CD4-positive, alpha-beta T cell (primary cell): ENCODE data around the gene IRF5. TPM values are rescaled to one million over a fixed set of nuclear protein-coding genes. Genes with fewer than 3 reads are reported as not detected.

Source experiments
- ATAC-seq: fragments of 200-7000 bp; cut with Tn5 transposase; one replicate; pipeline ENCODE4 v1.10.0; 2022; ENCODE audit warnings: mild to moderate bottlenecking; ENCODE audit not compliant: poor library complexity
- CTCF ChIA-PET: fragments of 350-600 bp; sonication (Branson Sonifier 250); formaldehyde crosslinking; loops from one replicate; lab custom pipeline; 2021; ENCODE audit warnings: antibody characterized with exemption, inconsistent platforms; lab: Charles Lee
- POLR2A ChIA-PET: fragments of 350-600 bp; sonication (Branson Sonifier 250); formaldehyde crosslinking; loops from one replicate; lab custom pipeline; 2021; ENCODE audit warnings: antibody characterized with exemption, inconsistent platforms; lab: Charles Lee
- DNase-seq, 14 experiments: peaks; one replicate each; pipeline ENCODE4 v3.0.0-alpha.2; 2013 to 2020; ENCODE audit warnings: mixed read lengths in 2 of 14
- H3K27ac ChIP-seq, 2 donors: one replicate each; pipeline versions ENCODE4 v1.5.1 to v1.7.0; 2013; ENCODE audit warnings: low read length in 2 of 2, low read depth in 1 of 2, mild to moderate bottlenecking in 1 of 2
- H3K27me3 ChIP-seq, 2 experiments: 1 replicate in 1 of 2; 2 replicates in 1 of 2; pipeline versions ENCODE4 v1.6.1 to v1.7.0; 2013; ENCODE audit warnings: low read length in 2 of 2, control low read depth in 1 of 2, mild to moderate bottlenecking in 1 of 2, moderate library complexity in 1 of 2; ENCODE audit not compliant: insufficient read depth in 2 of 2, control insufficient read depth in 1 of 2
- H3K36me3 ChIP-seq: one replicate; pipeline ENCODE4 v1.6.1; 2013; ENCODE audit warnings: low read length, control low read depth; ENCODE audit not compliant: insufficient read depth
- H3K4me1 ChIP-seq: one replicate; pipeline ENCODE4 v1.6.1; 2013; ENCODE audit warnings: low read length, control low read depth; ENCODE audit not compliant: insufficient read depth
- H3K4me3 ChIP-seq: one replicate; pipeline ENCODE4 v1.5.1; 2013; ENCODE audit warnings: mild to moderate bottlenecking, low read length, moderate library complexity
- H3K9me3 ChIP-seq, 2 experiments: 1 replicate in 1 of 2; 2 replicates in 1 of 2; pipeline versions ENCODE4 v1.6.1 to v1.7.0; 2013; ENCODE audit warnings: low read length in 2 of 2, mild to moderate bottlenecking in 2 of 2, control low read depth in 1 of 2, moderate library complexity in 1 of 2; ENCODE audit not compliant: control insufficient read depth in 1 of 2, insufficient read depth in 1 of 2
- H3K27ac Mint-ChIP-seq: one replicate; pipeline ENCODE4 v1.8.0; 2020; ENCODE audit warnings: mixed read lengths
- H3K27me3 Mint-ChIP-seq: one replicate; pipeline ENCODE4 v1.8.0; 2021; ENCODE audit warnings: mixed read lengths
- H3K36me3 Mint-ChIP-seq: one replicate; pipeline ENCODE4 v1.8.0; 2021; ENCODE audit warnings: low read depth, mixed read lengths
- H3K4me1 Mint-ChIP-seq: one replicate; pipeline ENCODE4 v1.8.0; 2021; ENCODE audit warnings: low read depth, mixed read lengths
- H3K4me3 Mint-ChIP-seq: one replicate; pipeline ENCODE4 v1.8.0; 2020; ENCODE audit warnings: mild to moderate bottlenecking, mixed read lengths
- H3K9me3 Mint-ChIP-seq: one replicate; pipeline ENCODE4 v1.8.0; 2020; ENCODE audit warnings: mixed read lengths
- intact Hi-C, 2 experiments: fragments of 100-400 bp; cut with DNase I in 1 of 2; cut with micrococcal nuclease in 1 of 2; formaldehyde crosslinking; loops; one replicate each; pipeline versions ENCODE4 v1.15.1 to v1.9.0; 2023 to 2025; cut with DNase I, micrococcal nuclease
- total RNA-seq, 174 experiments: library from RNA in 2 of 174; stranded (reverse) in 2 of 174; gene quantifications; one replicate each; pipeline ENCODE4 v1.2.3 and lab custom pipeline; 2021 to 2026
- TF ChIP-seq, protein P1 (sequence below): fragments of 200-600 bp; IDR thresholded peaks from one replicate; pipeline ENCODE4 v1.8.0; 2022; ENCODE audit warnings: antibody characterized with exemption, mild to moderate bottlenecking

IRF5 gene
- total RNA-seq, 2 experiments from 2014 or later, result 1.7 to 1.8 TPM

DNA sequence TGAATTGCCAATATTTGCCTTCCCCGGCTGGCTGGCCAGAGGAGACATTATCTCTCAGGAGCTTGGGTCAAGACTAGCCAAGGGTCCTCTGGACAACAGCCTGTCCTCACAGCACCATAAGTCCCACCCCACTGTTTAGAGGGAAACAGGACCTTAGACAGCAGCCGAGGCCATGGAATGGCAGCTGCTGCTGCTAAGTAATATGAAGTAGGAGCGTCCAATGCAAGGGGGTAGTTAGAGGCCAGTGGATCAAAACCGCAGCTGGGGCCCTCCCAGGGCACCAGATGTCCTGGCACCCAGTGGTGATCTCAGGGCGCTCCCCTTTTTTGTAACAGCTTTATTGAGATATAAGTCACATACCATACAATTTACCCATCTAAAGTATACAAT, 14.3 kb upstream of the IRF5 start:
- TF ChIP-seq, protein P1, sequence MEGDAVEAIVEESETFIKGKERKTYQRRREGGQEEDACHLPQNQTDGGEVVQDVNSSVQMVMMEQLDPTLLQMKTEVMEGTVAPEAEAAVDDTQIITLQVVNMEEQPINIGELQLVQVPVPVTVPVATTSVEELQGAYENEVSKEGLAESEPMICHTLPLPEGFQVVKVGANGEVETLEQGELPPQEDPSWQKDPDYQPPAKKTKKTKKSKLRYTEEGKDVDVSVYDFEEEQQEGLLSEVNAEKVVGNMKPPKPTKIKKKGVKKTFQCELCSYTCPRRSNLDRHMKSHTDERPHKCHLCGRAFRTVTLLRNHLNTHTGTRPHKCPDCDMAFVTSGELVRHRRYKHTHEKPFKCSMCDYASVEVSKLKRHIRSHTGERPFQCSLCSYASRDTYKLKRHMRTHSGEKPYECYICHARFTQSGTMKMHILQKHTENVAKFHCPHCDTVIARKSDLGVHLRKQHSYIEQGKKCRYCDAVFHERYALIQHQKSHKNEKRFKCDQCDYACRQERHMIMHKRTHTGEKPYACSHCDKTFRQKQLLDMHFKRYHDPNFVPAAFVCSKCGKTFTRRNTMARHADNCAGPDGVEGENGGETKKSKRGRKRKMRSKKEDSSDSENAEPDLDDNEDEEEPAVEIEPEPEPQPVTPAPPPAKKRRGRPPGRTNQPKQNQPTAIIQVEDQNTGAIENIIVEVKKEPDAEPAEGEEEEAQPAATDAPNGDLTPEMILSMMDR, result no peak
- intact Hi-C loops, result no loop called here
- Histone ChIP-seq H3K4me1 (no peaks in the 10 kb centered on the region), H3K36me3 (no peaks in the 10 kb centered on the region), H3K27ac (no peak overlapping the region), H3K9me3 (peaks cover 0 to 4% of the 10 kb centered on the region in 2 experiments), H3K4me3 (no peak overlapping the region), H3K27me3 (peaks cover 0 to 6% of the 10 kb centered on the region in 2 experiments)
- no peak overlapping the region for H3K4me3 Mint-ChIP-seq
- DNase-seq, result no peak
- no peak overlapping the region for H3K27ac Mint-ChIP-seq
- no peak for ATAC-seq
- CTCF ChIA-PET, result no interaction called here
- POLR2A ChIA-PET, result no interaction called here
- peaks cover 11% of the 10 kb centered on the region for H3K27me3 Mint-ChIP-seq
- no peaks in the 10 kb centered on the region for H3K36me3 Mint-ChIP-seq
- no peaks in the 10 kb centered on the region for H3K4me1 Mint-ChIP-seq
- H3K9me3 Mint-ChIP-seq, result no peaks in the 10 kb centered on the region

DNA sequence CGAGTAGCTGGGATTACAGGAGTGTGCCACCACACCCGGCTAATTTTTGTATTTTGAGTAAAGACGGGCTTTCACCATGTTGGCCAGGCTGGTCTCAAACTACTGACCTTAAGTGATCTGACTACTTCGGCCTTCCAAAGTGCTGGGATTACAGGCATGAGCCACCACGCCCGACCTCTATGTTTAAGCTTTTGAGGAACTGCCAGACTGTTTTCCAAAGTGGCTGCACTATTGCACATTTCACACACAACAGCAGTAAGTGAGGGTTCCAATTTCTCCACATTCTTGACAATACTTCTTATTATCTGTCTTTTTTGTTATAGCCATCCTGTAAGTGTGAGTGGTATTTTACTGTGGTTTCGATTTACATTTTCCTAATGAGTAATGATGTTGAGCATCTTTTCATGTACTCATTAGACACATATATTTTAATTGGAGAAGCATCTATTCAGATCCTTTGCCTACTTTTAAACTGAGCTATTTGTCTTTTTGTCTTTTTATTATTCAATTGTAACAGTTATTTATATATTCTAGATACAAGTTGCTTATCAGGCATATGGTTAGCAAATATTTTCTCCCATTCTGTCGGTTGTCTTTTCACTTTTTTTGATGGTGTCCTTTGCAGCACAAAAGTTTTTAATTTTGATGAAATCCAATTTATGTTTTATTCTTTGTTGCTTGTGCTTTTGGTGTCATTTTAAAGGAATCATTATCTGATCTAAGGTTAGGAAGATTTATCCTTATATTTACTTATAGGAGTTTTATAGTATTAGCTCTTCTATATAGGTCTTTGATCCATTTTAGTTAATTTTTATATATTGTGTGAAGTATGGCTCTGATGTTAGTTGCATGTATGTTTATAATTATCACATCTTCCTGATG, 12.8 kb upstream of the IRF5 start:
- Mint-ChIP-seq H3K9me3 (no peaks in the 10 kb centered on the region), H3K36me3 (no peaks in the 10 kb centered on the region), H3K4me1 (no peaks in the 10 kb centered on the region), H3K4me3 (no peak overlapping the region), H3K27ac (no peak overlapping the region), H3K27me3 (peaks cover 8% of the 10 kb centered on the region)
- CTCF ChIA-PET, result no interaction called here
- intact Hi-C loops, result no loop called here
- peaks cover 0 to 4% of the 10 kb centered on the region in 2 experiments for H3K9me3 ChIP-seq
- H3K27ac ChIP-seq, result no peak overlapping the region
- H3K4me3 ChIP-seq, result no peak overlapping the region
- H3K4me1 ChIP-seq, result no peaks in the 10 kb centered on the region
- H3K36me3 ChIP-seq, result no peaks in the 10 kb centered on the region
- DNase-seq (no peak), ATAC-seq (no peak)
- TF ChIP-seq, protein P1, result no peak
- peaks cover 0 to 6% of the 10 kb centered on the region in 2 experiments for H3K27me3 ChIP-seq
- POLR2A ChIA-PET, result no interaction called here

DNA sequence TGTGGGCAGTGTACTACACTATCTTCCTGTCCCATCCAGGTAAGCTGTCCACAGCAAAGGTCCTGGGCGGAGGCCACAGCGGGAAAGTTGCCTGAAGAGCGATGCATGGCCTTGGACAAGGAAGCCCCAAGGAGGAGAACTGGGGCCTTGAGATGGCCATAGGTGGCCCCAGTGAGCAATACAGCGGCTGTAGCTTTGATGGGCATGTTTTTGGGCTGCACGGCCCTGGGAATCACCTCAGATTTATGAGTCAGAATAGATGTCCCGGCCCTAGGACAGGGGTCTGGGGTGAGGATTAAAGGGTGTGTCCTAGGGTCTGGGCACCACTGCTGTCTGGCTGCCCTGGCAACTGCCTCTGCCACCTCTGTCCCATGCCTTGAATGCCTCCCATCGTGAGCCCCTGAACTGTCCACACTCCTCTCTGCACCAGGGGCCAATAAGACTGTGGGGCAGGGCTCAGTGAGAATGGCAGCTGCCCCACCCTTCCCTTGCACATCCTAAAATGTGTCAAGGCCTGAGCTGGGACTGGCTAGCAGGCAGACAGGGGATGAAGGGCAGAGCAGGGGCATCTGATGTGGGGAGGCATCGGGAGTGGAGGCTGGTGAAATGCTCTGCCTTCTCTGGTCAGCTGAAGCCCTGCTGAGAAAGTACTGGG, 9.4 kb upstream of the IRF5 start:
- intact Hi-C loops, result no loop called here
- no peaks in the 10 kb centered on the region for H3K9me3 Mint-ChIP-seq
- H3K27ac Mint-ChIP-seq, result no peak overlapping the region
- CTCF ChIA-PET, result no interaction called here
- H3K36me3 Mint-ChIP-seq, result no peaks in the 10 kb centered on the region
- no peak for DNase-seq
- Histone ChIP-seq H3K27me3 (peaks cover 0 to 3% of the 10 kb centered on the region in 2 experiments), H3K4me1 (peaks cover 14% of the 10 kb centered on the region), H3K27ac (no peak overlapping the region), H3K4me3 (no peak overlapping the region), H3K36me3 (no peaks in the 10 kb centered on the region), H3K9me3 (peaks cover 0 to 4% of the 10 kb centered on the region in 2 experiments)
- POLR2A ChIA-PET, result no interaction called here
- peaks cover 6% of the 10 kb centered on the region for H3K4me1 Mint-ChIP-seq
- ATAC-seq, result no peak
- TF ChIP-seq, protein P1, result no peak
- no peak overlapping the region for H3K4me3 Mint-ChIP-seq
- H3K27me3 Mint-ChIP-seq, result peaks cover 4% of the 10 kb centered on the region
